NT2/D1 (cell line): ENCODE measurements around the gene KIF23.

ENCODE experiments used
- DNase-seq: peaks from one replicate; pipeline ENCODE4 v3.0.0-alpha.2; 2011; ENCODE audit warnings: low read depth, low spot score
- H3K27me3 ChIP-seq: 2 replicates; pipeline ENCODE4 v1.6.0; 2011; ENCODE audit warnings: mild to moderate bottlenecking; ENCODE audit not compliant: insufficient read length, insufficient read depth
- H3K36me3 ChIP-seq: 2 replicates; pipeline ENCODE4 v1.6.1; 2011; ENCODE audit warnings: mild to moderate bottlenecking, low read length, mixed read lengths; ENCODE audit not compliant: insufficient read depth, insufficient read length
- H3K4me1 ChIP-seq: 2 replicates; pipeline ENCODE4 v1.5.1; 2011; ENCODE audit not compliant: insufficient read depth, insufficient read length
- H3K4me3 ChIP-seq: 2 replicates; pipeline ENCODE4 v1.5.1; 2011; ENCODE audit warnings: low read depth; ENCODE audit not compliant: insufficient read length
- H3K9ac ChIP-seq: 2 replicates; pipeline ENCODE4 v1.6.0; 2011; ENCODE audit warnings: low read depth; ENCODE audit not compliant: insufficient read length
- H3K9me3 ChIP-seq: 2 replicates; pipeline ENCODE4 v1.5.1; 2011; ENCODE audit warnings: mild to moderate bottlenecking, low read length; ENCODE audit not compliant: insufficient read depth
- SUZ12 ChIP-seq: IDR thresholded peaks from 2 replicates; pipeline ENCODE4 v1.6.1; 2011; ENCODE audit not compliant: insufficient read length, insufficient read depth; ENCODE audit errors: extremely low read depth
- YY1 ChIP-seq: IDR thresholded peaks from 2 replicates; pipeline ENCODE4 v1.6.1; 2011; ENCODE audit not compliant: insufficient read length, insufficient read depth
- ZNF274 ChIP-seq: IDR thresholded peaks from 2 replicates; pipeline ENCODE4 v1.6.1; 2011; ENCODE audit warnings: mild to moderate bottlenecking, low read depth, low read length

KIF23 gene

GRCh38 chr15:69482686-69483256 is 68.6 kb downstream of the KIF23 start:
- Histone ChIP-seq H3K9ac (no peak overlapping the region), H3K4me1 (no peaks in the 10 kb centered on the region), H3K27me3 (no peaks in the 10 kb centered on the region), H3K9me3 (peaks cover 19% of the 10 kb centered on the region), H3K4me3 (no peak overlapping the region), H3K36me3 (no peaks in the 10 kb centered on the region)
- DNase-seq: no peak
- TF ChIP-seq ZNF274: no peak
- no peak for TF ChIP-seq YY1
- TF ChIP-seq SUZ12: no peak

- no peak overlapping the region for H3K4me3 ChIP-seq
- H3K4me1 ChIP-seq: no peaks in the 10 kb centered on the region
- no peaks in the 10 kb centered on the region for H3K36me3 ChIP-seq
- no peaks in the 10 kb centered on the region for H3K27me3 ChIP-seq
- peaks cover 15% of the 10 kb centered on the region for H3K9me3 ChIP-seq
- H3K9ac ChIP-seq: no peak overlapping the region
- no peak for DNase-seq
- TF ChIP-seq ZNF274 (no peak), YY1 (no peak), SUZ12 (no peak)
Observed at GRCh38 chr15:69484837-69485236, 70.7 kb downstream of the KIF23 start.

GRCh38 chr15:69486481-69487110 is 72.4 kb downstream of the KIF23 start:
- TF ChIP-seq SUZ12: no peak
- no peak for TF ChIP-seq ZNF274
- no peak for TF ChIP-seq YY1
- no peak overlapping the region for H3K4me3 ChIP-seq
- peaks cover 17% of the 10 kb centered on the region; the same call in 1 of the 2 replicates for H3K9me3 ChIP-seq
- no peaks in the 10 kb centered on the region for H3K27me3 ChIP-seq
- no peak for DNase-seq
- no peaks in the 10 kb centered on the region for H3K4me1 ChIP-seq
- no peaks in the 10 kb centered on the region for H3K36me3 ChIP-seq
- H3K9ac ChIP-seq: no peak overlapping the region

DNA sequence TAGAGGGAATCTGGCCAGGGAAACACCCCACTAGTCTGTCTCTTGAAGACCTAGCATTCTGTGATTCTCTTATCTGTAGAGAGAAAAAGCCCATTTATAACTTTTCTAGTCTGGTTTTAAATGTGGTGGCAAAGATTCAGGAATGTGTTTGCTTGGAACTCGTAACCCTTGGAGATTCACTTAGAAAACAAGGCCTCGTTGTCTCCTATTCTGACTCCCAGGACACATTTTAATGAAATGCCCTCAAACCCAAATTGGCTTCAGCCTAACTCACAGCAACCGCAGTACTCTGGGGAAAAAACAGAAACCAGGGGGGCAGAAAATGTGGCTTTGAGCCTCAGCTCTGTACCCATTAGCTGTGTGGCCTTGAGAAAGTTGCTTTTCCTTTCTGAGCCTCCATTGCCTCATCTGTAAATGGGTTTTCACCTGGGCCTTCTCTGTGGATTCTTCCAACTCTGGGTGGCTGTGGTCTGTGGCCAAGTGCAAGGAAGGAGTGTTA is 75.0 kb downstream of the KIF23 start:
- Histone ChIP-seq H3K4me3 (no peak overlapping the region), H3K9ac (no peak overlapping the region), H3K4me1 (no peaks in the 10 kb centered on the region), H3K9me3 (peaks cover 21% of the 10 kb centered on the region; the same call in 1 of the 2 replicates), H3K36me3 (no peaks in the 10 kb centered on the region), H3K27me3 (no peaks in the 10 kb centered on the region)
- no peak for DNase-seq
- no peak for TF ChIP-seq ZNF274
- TF ChIP-seq SUZ12: no peak
- no peak for TF ChIP-seq YY1

GRCh38 chr15:69490356-69491037 is 76.3 kb downstream of the KIF23 start:
- H3K9ac ChIP-seq: no peak overlapping the region
- peaks cover 17% of the 10 kb centered on the region; the same call in 1 of the 2 replicates for H3K9me3 ChIP-seq
- no peaks in the 10 kb centered on the region for H3K27me3 ChIP-seq
- TF ChIP-seq ZNF274 (no peak), YY1 (no peak), SUZ12 (no peak)
- no peaks in the 10 kb centered on the region for H3K36me3 ChIP-seq
- H3K4me1 ChIP-seq: no peaks in the 10 kb centered on the region
- DNase-seq: no peak
- no peak overlapping the region for H3K4me3 ChIP-seq

- Histone ChIP-seq H3K27me3 (no peaks in the 10 kb centered on the region), H3K4me1 (no peaks in the 10 kb centered on the region), H3K9me3 (peaks cover 12% of the 10 kb centered on the region; the same call in 1 of the 2 replicates), H3K9ac (no peak overlapping the region), H3K4me3 (no peak overlapping the region), H3K36me3 (no peaks in the 10 kb centered on the region)
- TF ChIP-seq SUZ12 (no peak), ZNF274 (no peak), YY1 (no peak)
- DNase-seq: no peak
Observed at GRCh38 chr15:69491038-69491505, 76.9 kb downstream of the KIF23 start.

GRCh38 chr15:69493406-69493805 is 79.3 kb downstream of the KIF23 start:
- no peak for DNase-seq
- Histone ChIP-seq H3K9me3 (peaks cover 12% of the 10 kb centered on the region; the same call in 1 of the 2 replicates), H3K4me1 (no peaks in the 10 kb centered on the region), H3K36me3 (no peaks in the 10 kb centered on the region), H3K9ac (no peak overlapping the region), H3K27me3 (no peaks in the 10 kb centered on the region), H3K4me3 (no peak overlapping the region)
- TF ChIP-seq YY1: no peak
- TF ChIP-seq ZNF274: no peak
- no peak for TF ChIP-seq SUZ12
